MM.1S (cell line): ENCODE data around the gene AGBL1.

Experiments
- DNase-seq: peaks from one replicate; pipeline ENCODE4 v3.0.0-alpha.2; 2015
- H2AFZ ChIP-seq: fragments of 300-600 bp; sonication (generic); 2 replicates; pipeline ENCODE4 v1.6.0; 2016; ENCODE audit warnings: antibody characterized with exemption, low read length
- H3F3A ChIP-seq: fragments of 300-600 bp; sonication (generic); 2 replicates; pipeline ENCODE4 v1.6.1; 2016; ENCODE audit warnings: mild to moderate bottlenecking, antibody characterized with exemption, low read length, moderate library complexity, mixed read lengths; ENCODE audit not compliant: insufficient read depth
- H3K27ac ChIP-seq: fragments of 300-600 bp; sonication (generic); 2 replicates; pipeline ENCODE4 v1.5.1; 2016; ENCODE audit warnings: mild to moderate bottlenecking, low read length
- H3K27me3 ChIP-seq: fragments of 300-600 bp; sonication (generic); replicated peaks from 2 replicates; pipeline ENCODE4 v1.6.0; 2016; ENCODE audit warnings: low read length; ENCODE audit not compliant: insufficient read depth
- H3K36me3 ChIP-seq: fragments of 300-600 bp; sonication (generic); replicated peaks from 2 replicates; pipeline ENCODE4 v1.6.1; 2016; ENCODE audit warnings: mild to moderate bottlenecking, low read length, mixed read lengths; ENCODE audit not compliant: insufficient read depth
- H3K4me1 ChIP-seq: fragments of 300-600 bp; sonication (generic); 2 replicates; pipeline ENCODE4 v1.6.1; 2016; ENCODE audit warnings: low read length, mixed read lengths
- H3K4me2 ChIP-seq: fragments of 300-600 bp; sonication (generic); 2 replicates; pipeline ENCODE4 v1.6.0; 2016; ENCODE audit warnings: low read depth, low read length
- H3K4me3 ChIP-seq: fragments of 300-600 bp; sonication (generic); 2 replicates; pipeline ENCODE4 v1.5.1; 2016; ENCODE audit warnings: low read length, mixed read lengths
- H3K79me2 ChIP-seq: fragments of 300-600 bp; sonication (generic); 2 replicates; pipeline ENCODE4 v1.6.1; 2016; ENCODE audit warnings: mixed run types, low read length, mixed read lengths
- H3K9ac ChIP-seq: fragments of 300-600 bp; sonication (generic); 2 replicates; pipeline ENCODE4 v1.6.1; 2016; ENCODE audit warnings: low read length, mixed read lengths
- H3K9me2 ChIP-seq: fragments of 300-600 bp; sonication (generic); replicated peaks from 2 replicates; pipeline ENCODE4 v1.6.1; 2016; ENCODE audit warnings: mild to moderate bottlenecking, low read length, mixed read lengths; ENCODE audit not compliant: insufficient read depth
- H3K9me3 ChIP-seq: fragments of 300-600 bp; sonication (generic); replicated peaks from 2 replicates; pipeline ENCODE4 v1.6.1; 2016; ENCODE audit warnings: mild to moderate bottlenecking, low read length, mixed read lengths; ENCODE audit not compliant: insufficient read depth
- H4K20me1 ChIP-seq: fragments of 300-600 bp; sonication (generic); 2 replicates; pipeline ENCODE4 v1.6.1; 2016; ENCODE audit warnings: mild to moderate bottlenecking, low read length, moderate library complexity, mixed read lengths; ENCODE audit not compliant: insufficient read depth
- EZH2 ChIP-seq: fragments of 300-600 bp; sonication (generic); optimal IDR thresholded peaks from 2 replicates; pipeline ENCODE3; 2017; ENCODE audit warnings: low read depth, mild to moderate bottlenecking, antibody characterized with exemption, low read length, mixed read lengths
- EZH2phosphoT487 ChIP-seq: fragments of 300-600 bp; sonication (generic); IDR thresholded peaks from 2 replicates; pipeline ENCODE4 v1.6.1; 2018; ENCODE audit warnings: antibody characterized with exemption, low read length
- TF ChIP-seq, protein P1 (sequence below): fragments of 300-600 bp; sonication (generic); IDR thresholded peaks from 2 replicates; pipeline ENCODE4 v1.5.1; 2016; ENCODE audit warnings: antibody characterized with exemption, low read length, mixed read lengths

Gene AGBL1

GRCh38 chr15:86491118-86491517, 411.4 kb downstream of the AGBL1 start:
- Histone ChIP-seq H3K4me2 (no peak overlapping the region), H3K27me3 (no peaks in the 10 kb centered on the region), H3K27ac (no peak overlapping the region), H3K9me3 (no peaks in the 10 kb centered on the region), H3K9me2 (no peaks in the 10 kb centered on the region), H3K9ac (no peak overlapping the region), H3K36me3 (no peaks in the 10 kb centered on the region), H3K79me2 (no peaks in the 10 kb centered on the region), H2AFZ (no peak overlapping the region), H3F3A (no peaks in the 10 kb centered on the region), H3K4me1 (no peaks in the 10 kb centered on the region), H3K4me3 (no peak overlapping the region), H4K20me1 (no peaks in the 10 kb centered on the region)
- DNase-seq, result no peak
- TF ChIP-seq EZH2phosphoT487 (no peak), EZH2 (no peak)
- TF ChIP-seq, protein P1, sequence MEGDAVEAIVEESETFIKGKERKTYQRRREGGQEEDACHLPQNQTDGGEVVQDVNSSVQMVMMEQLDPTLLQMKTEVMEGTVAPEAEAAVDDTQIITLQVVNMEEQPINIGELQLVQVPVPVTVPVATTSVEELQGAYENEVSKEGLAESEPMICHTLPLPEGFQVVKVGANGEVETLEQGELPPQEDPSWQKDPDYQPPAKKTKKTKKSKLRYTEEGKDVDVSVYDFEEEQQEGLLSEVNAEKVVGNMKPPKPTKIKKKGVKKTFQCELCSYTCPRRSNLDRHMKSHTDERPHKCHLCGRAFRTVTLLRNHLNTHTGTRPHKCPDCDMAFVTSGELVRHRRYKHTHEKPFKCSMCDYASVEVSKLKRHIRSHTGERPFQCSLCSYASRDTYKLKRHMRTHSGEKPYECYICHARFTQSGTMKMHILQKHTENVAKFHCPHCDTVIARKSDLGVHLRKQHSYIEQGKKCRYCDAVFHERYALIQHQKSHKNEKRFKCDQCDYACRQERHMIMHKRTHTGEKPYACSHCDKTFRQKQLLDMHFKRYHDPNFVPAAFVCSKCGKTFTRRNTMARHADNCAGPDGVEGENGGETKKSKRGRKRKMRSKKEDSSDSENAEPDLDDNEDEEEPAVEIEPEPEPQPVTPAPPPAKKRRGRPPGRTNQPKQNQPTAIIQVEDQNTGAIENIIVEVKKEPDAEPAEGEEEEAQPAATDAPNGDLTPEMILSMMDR, result no peak

DNA sequence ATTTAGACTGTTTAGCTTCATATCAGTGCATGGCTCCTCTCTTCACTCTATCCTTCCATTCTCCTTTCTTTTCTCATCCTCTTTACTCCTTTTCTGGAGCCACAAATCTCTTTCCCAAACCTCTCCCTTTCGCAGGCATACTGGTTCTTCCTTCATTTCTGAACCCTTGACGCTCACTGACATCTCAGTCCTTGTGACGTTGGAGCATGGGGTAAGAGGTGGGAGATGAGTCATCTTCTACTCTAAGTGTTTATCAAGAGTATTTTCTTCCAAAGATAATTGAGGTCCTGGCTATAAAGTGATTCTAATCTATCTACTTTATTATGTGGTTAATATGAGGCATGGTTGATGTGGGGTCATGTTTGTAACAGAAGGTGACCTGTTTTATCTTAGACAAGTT, 414.2 kb downstream of the AGBL1 start:
- Histone ChIP-seq H3K36me3 (no peaks in the 10 kb centered on the region), H3K27me3 (no peaks in the 10 kb centered on the region), H3K27ac (no peak overlapping the region), H3K9me2 (no peaks in the 10 kb centered on the region), H3K9me3 (no peaks in the 10 kb centered on the region), H2AFZ (no peak overlapping the region), H4K20me1 (no peaks in the 10 kb centered on the region), H3K4me3 (no peak overlapping the region), H3F3A (no peaks in the 10 kb centered on the region), H3K4me2 (no peak overlapping the region), H3K4me1 (no peaks in the 10 kb centered on the region), H3K79me2 (no peaks in the 10 kb centered on the region), H3K9ac (no peak overlapping the region)
- TF ChIP-seq EZH2phosphoT487 (no peak), EZH2 (no peak)
- TF ChIP-seq, protein P1, result no peak
- no peak for DNase-seq

- Histone ChIP-seq H3K79me2 (no peaks in the 10 kb centered on the region), H3K27ac (no peak overlapping the region), H3K4me1 (no peaks in the 10 kb centered on the region), H4K20me1 (no peaks in the 10 kb centered on the region), H3F3A (no peaks in the 10 kb centered on the region), H2AFZ (no peak overlapping the region), H3K9me3 (no peaks in the 10 kb centered on the region), H3K36me3 (no peaks in the 10 kb centered on the region), H3K4me3 (no peak overlapping the region), H3K9ac (no peak overlapping the region), H3K27me3 (no peaks in the 10 kb centered on the region), H3K9me2 (no peaks in the 10 kb centered on the region), H3K4me2 (no peak overlapping the region)
- no peak for DNase-seq
- TF ChIP-seq EZH2phosphoT487 (no peak), EZH2 (no peak)
- TF ChIP-seq, protein P1, result no peak
These were observed 414.8 kb downstream of the AGBL1 start for GRCh38 chr15:86494475-86494874.
